Tibial nerve (tissue), 4 donors: ENCODE measurements around the gene BCL3.

Experiments
- CTCF ChIP-seq, 5 experiments: fragments of 200-600 bp in 3 of 5; fragments of 450-650 bp in 2 of 5; sonication (generic) in 3 of 5; IDR thresholded peaks; one replicate each; pipeline ENCODE4 v1.5.1; 2016 to 2019; ENCODE audit warnings: antibody characterized with exemption in 5 of 5, mild to moderate bottlenecking in 3 of 5, moderate library complexity in 2 of 5
- EP300 ChIP-seq, 2 donors: sonication (generic); formaldehyde crosslinking; IDR thresholded peaks; one replicate each; pipeline ENCODE4 v1.6.1; 2017; ENCODE audit warnings: antibody characterized with exemption in 2 of 2, mild to moderate bottlenecking in 1 of 2

- TF ChIP-seq EP300 (IDR thresholded peaks at IDR 0.05) (no peak), CTCF (IDR thresholded peaks at IDR 0.05) (no peak)
These were observed 41.8 kb upstream of the BCL3 start for GRCh38 chr19:44706506-44707236.
